ENCODE measurements around the gene NAXE. TPM values are rescaled to one million over a fixed set of nuclear protein-coding genes. Genes with fewer than 3 reads are reported as not detected.

NAXE gene
- total RNA-seq, 1 experiment from 2014 or later, result 96.6 TPM

DNA sequence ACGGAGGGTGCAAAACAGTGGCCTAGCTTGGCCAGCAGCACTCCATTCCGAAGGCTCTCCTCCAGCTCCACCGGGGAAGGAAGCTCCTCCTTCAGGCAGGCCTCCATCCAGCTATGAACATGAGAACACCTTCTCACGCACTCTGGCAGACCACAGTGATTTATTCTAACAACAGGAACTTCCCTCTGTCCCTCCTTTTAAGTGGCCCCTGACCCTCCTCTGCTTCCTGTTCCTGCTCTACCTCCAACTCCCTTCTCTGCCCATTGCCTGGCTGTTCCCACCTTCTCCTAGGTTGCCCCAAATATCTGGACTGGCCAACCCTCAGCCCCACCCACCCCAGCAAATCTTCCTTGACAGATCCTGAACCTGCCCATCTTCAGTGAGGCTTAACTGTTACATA is 25.1 kb upstream of the NAXE start:
- H3K18ac ChIP-seq (ENCODE audit: insufficient read length, low read depth, low read length), result no peak overlapping the region
- H4K91ac ChIP-seq (ENCODE audit: insufficient read length, low read depth, low read length), result no peak overlapping the region
- no peak overlapping the region for H4K5ac ChIP-seq (ENCODE audit: insufficient read length, low read depth, low read length)
- no peak for DNase-seq
- H3K9me3 ChIP-seq (ENCODE audit: control insufficient read depth, low read depth, low read length), result no peaks in the 10 kb centered on the region
- Mint-ChIP-seq H3K27ac (0 out of 7 replicates have a peak overlapping the region, but pooled peaks of 1 of the 3 experiments have one; percentile 72), H3K27me3 (ENCODE audit: low read depth) (no peaks in the 10 kb centered on the region), H3K4me3 (no peak overlapping the region), H3K9me3 (no peaks in the 10 kb centered on the region), H3K4me1 (peaks cover 5 to 8% of the 10 kb centered on the region in 2 experiments), H3K36me3 (ENCODE audit: insufficient read depth in 1 of 3, low read depth in 3 of 3) (peaks cover 19 to 59% (median 50%) of the 10 kb centered on the region in 3 experiments)
- no peak overlapping the region for H3K4ac ChIP-seq (ENCODE audit: low read depth, low read length)
- H3K79me2 ChIP-seq (ENCODE audit: insufficient read depth, low read length), result no peaks in the 10 kb centered on the region; the same call in 1 of the 2 replicates
- H3K14ac ChIP-seq (ENCODE audit: insufficient read depth, low read length), result no peak overlapping the region
- no peak overlapping the region for H3K4me2 ChIP-seq (ENCODE audit: insufficient read depth, insufficient read length, low read length)
- no peak overlapping the region for H2BK5ac ChIP-seq (ENCODE audit: insufficient read length, low read length)
- no peak overlapping the region for H2AFZ ChIP-seq (ENCODE audit: low read length)
- no peak overlapping the region for H2BK120ac ChIP-seq (ENCODE audit: low read depth, low read length, poor library complexity, severe bottlenecking)
- no peak overlapping the region for H2AK5ac ChIP-seq (ENCODE audit: insufficient read length, low read length)
- TF ChIP-seq CTCF (conservative IDR thresholded peaks at IDR 0.05), result no peak
- WGBS (ENCODE audit: extremely low coverage, insufficient read length, low lambda C conversion rate), result no CpG with 5 or more reads among the region's 4 CpGs
- H2BK15ac ChIP-seq (ENCODE audit: low read depth, low read length), result no peak overlapping the region
- H2BK12ac ChIP-seq (ENCODE audit: insufficient read length, low read depth, low read length), result no peak overlapping the region
- H3K27me3 ChIP-seq (ENCODE audit: insufficient read depth, low read length), result no peaks in the 10 kb centered on the region
- no peak overlapping the region for H4K8ac ChIP-seq (replicated peaks; ENCODE audit: insufficient read length, low read depth, low read length)
- H3K4me1 ChIP-seq (ENCODE audit: insufficient read depth, low read length), result no peaks in the 10 kb centered on the region; the same call in 1 of the 2 replicates
- no peak overlapping the region for H3K56ac ChIP-seq (ENCODE audit: insufficient read length, low read depth, low read length)
- no peak overlapping the region for H3T11ph ChIP-seq (ENCODE audit: low read length)
- H3K23me2 ChIP-seq (ENCODE audit: insufficient read length, low read depth, low read length, poor library complexity, severe bottlenecking), result no peaks in the 10 kb centered on the region
- no peaks in the 10 kb centered on the region for H3K79me1 ChIP-seq (ENCODE audit: insufficient read depth, low read depth, low read length, poor library complexity, severe bottlenecking)
- no peaks in the 10 kb centered on the region for H4K20me1 ChIP-seq (ENCODE audit: control insufficient read depth, insufficient read depth, insufficient read length)
- no peak overlapping the region for H3K27ac ChIP-seq (ENCODE audit: insufficient read length, low read depth, low read length)
- H3K9ac ChIP-seq (ENCODE audit: extremely low read depth, insufficient read length, low read length), result no peak overlapping the region
- H3K23ac ChIP-seq (ENCODE audit: insufficient read length, low read depth, low read length), result no peak overlapping the region
- H2BK20ac ChIP-seq (ENCODE audit: low read depth, low read length, poor library complexity, severe bottlenecking), result no peak overlapping the region

Data from H9 (cell line).